GM19397 (cell line): ENCODE measurements around the gene LIAS.
"Not testable (repeated sequence)": the region's sequence is repeated elsewhere in the genome, so short reads cannot be mapped to it uniquely, and the experiment has no call there.

ENCODE experiments used
- ATAC-seq: cut with Tn5 transposase; IDR thresholded peaks from one replicate; pipeline ENCODE4 v1.9.1; 2021; ENCODE audit warnings: mild to moderate bottlenecking, moderate library complexity; ENCODE audit not compliant: unreplicated experiment

LIAS gene

GRCh38 chr4:39495446-39496213 lies 36.8 kb downstream of the LIAS start:
- no peak for ATAC-seq

- no peak for ATAC-seq
Observed at GRCh38 chr4:39497909-39498726, 39.3 kb downstream of the LIAS start.

GRCh38 chr4:39498727-39499020 lies 39.8 kb downstream of the LIAS start:
- ATAC-seq, result no peak

GRCh38 chr4:39502019-39502663 lies 43.3 kb downstream of the LIAS start:
- no peak for ATAC-seq

GRCh38 chr4:39502664-39503035 lies 43.8 kb downstream of the LIAS start:
- not testable (repeated sequence) for ATAC-seq

- ATAC-seq, result no peak
Observed at GRCh38 chr4:39504538-39504937, 45.7 kb downstream of the LIAS start.

- ATAC-seq, result no peak
Observed at GRCh38 chr4:39505581-39505980, 46.7 kb downstream of the LIAS start.

- no peak for ATAC-seq
Observed at GRCh38 chr4:39510348-39510929, 51.6 kb downstream of the LIAS start.

GRCh38 chr4:39514266-39514665 lies 55.4 kb downstream of the LIAS start:
- ATAC-seq, result not testable (repeated sequence)

- ATAC-seq, result no peak
Observed at GRCh38 chr4:39514888-39515401, 56.1 kb downstream of the LIAS start.

GRCh38 chr4:39515669-39516401 lies 57.0 kb downstream of the LIAS start:
- not testable (repeated sequence) for ATAC-seq

- no peak for ATAC-seq
Observed at GRCh38 chr4:39516407-39516966, 57.6 kb downstream of the LIAS start.

GRCh38 chr4:39518484-39518883 lies 59.6 kb downstream of the LIAS start:
- no peak for ATAC-seq

- ATAC-seq, result no peak
Observed at GRCh38 chr4:39521253-39521919, 62.5 kb downstream of the LIAS start.

GRCh38 chr4:39522068-39522467 lies 63.2 kb downstream of the LIAS start:
- no peak for ATAC-seq

GRCh38 chr4:39524161-39524957 lies 65.5 kb downstream of the LIAS start:
- ATAC-seq, result no peak

- ATAC-seq, result no peak
Observed at GRCh38 chr4:39525822-39526690, 67.2 kb downstream of the LIAS start.

- peak; percentile 24 for ATAC-seq
Observed at GRCh38 chr4:39526765-39527295, 68.0 kb downstream of the LIAS start.
